ENCODE data around the gene ZGLP1.
"Not testable (repeated sequence)": the region's sequence is repeated elsewhere in the genome, so short reads cannot be mapped to it uniquely, and the experiment has no call there.

ZGLP1 gene

GRCh38 chr19:10292789-10293636 lies 16.6 kb downstream of the ZGLP1 start:
- DNase-seq: peak; percentile 26

- DNase-seq: peak; percentile 65
Measured at GRCh38 chr19:10292206-10292788, 17.3 kb downstream of the ZGLP1 start.

GRCh38 chr19:10291554-10292205 lies 17.9 kb downstream of the ZGLP1 start:
- DNase-seq: no peak

- peak; percentile 70 for DNase-seq
Measured at GRCh38 chr19:10290876-10291553, 18.6 kb downstream of the ZGLP1 start.

GRCh38 chr19:10290357-10290875 lies 19.2 kb downstream of the ZGLP1 start:
- no peak for DNase-seq

- DNase-seq: no peak
Measured at GRCh38 chr19:10289836-10290356, 19.7 kb downstream of the ZGLP1 start, which contains the start of gene ICAM5. Gene ICAM5 (plus strand): TSS chr19:10289952. CDS start chr19:10290044, 92 bp downstream.

- peak; percentile 42 for DNase-seq
Measured at GRCh38 chr19:10289167-10289835, 20.3 kb downstream of the ZGLP1 start.

- no peak for DNase-seq
Measured at GRCh38 chr19:10288662-10289166, 20.9 kb downstream of the ZGLP1 start.

GRCh38 chr19:10286803-10287737 lies 22.5 kb downstream of the ZGLP1 start, which contains the start of gene ICAM4:
Gene ICAM4 (plus strand): TSS chr19:10286955. CDS start chr19:10287013, 58 bp downstream.
- DNase-seq: peak; percentile 91

GRCh38 chr19:10285393-10285792 lies 24.2 kb downstream of the ZGLP1 start:
- peak; percentile 46 for DNase-seq

- DNase-seq: no peak
Measured at GRCh38 chr19:10284960-10285278, 24.7 kb downstream of the ZGLP1 start.

GRCh38 chr19:10284065-10284959 lies 25.3 kb downstream of the ZGLP1 start:
- no peak for DNase-seq

- DNase-seq: no peak
Measured at GRCh38 chr19:10283301-10284064, 26.1 kb downstream of the ZGLP1 start.

GRCh38 chr19:10282043-10282442 lies 27.6 kb downstream of the ZGLP1 start:
- not testable (repeated sequence) for DNase-seq

GRCh38 chr19:10279737-10280442 lies 29.7 kb downstream of the ZGLP1 start:
- peak; percentile 59 for DNase-seq

GRCh38 chr19:10278935-10279334 lies 30.7 kb downstream of the ZGLP1 start:
- DNase-seq: no peak

GRCh38 chr19:10277795-10278589 lies 31.6 kb downstream of the ZGLP1 start:
- DNase-seq: no peak

Measured in MV-4-11 (cell line).